CD4-positive, alpha-beta T cell treated with Interleukin-6 at 100 ng/mL for 8 hours (primary cell): Measurements from ENCODE around the gene PLCH2.

Experiments
- DNase-seq: peaks from one replicate; pipeline ENCODE4 v3.0.0-alpha.2; 2020; ENCODE audit warnings: mixed read lengths, low spot score

The PLCH2 gene

GRCh38 chr1:2477791-2478499 lies 1.9 kb downstream of the PLCH2 start:
- DNase-seq: no peak

GRCh38 chr1:2479186-2479585 lies 3.1 kb downstream of the PLCH2 start:
- no peak for DNase-seq

GRCh38 chr1:2479618-2480017 lies 3.5 kb downstream of the PLCH2 start:
- no peak for DNase-seq

GRCh38 chr1:2480236-2480985 lies 4.3 kb downstream of the PLCH2 start:
- no peak for DNase-seq

- no peak for DNase-seq
These were observed 4.9 kb downstream of the PLCH2 start for GRCh38 chr1:2480986-2481364.

- DNase-seq: no peak
These were observed 5.8 kb downstream of the PLCH2 start for GRCh38 chr1:2481885-2482284.

- DNase-seq: no peak
These were observed 6.5 kb downstream of the PLCH2 start for GRCh38 chr1:2482588-2482987.

- DNase-seq: no peak
These were observed 6.9 kb downstream of the PLCH2 start for GRCh38 chr1:2483026-2483425.

GRCh38 chr1:2483970-2484369 lies 7.9 kb downstream of the PLCH2 start:
- no peak for DNase-seq

GRCh38 chr1:2486041-2486440 lies 10.0 kb downstream of the PLCH2 start:
- DNase-seq: no peak

GRCh38 chr1:2486558-2486957 lies 10.5 kb downstream of the PLCH2 start:
- no peak for DNase-seq

- DNase-seq: no peak
These were observed 12.6 kb downstream of the PLCH2 start for GRCh38 chr1:2488688-2489087.

- no peak for DNase-seq
These were observed 13.5 kb downstream of the PLCH2 start for GRCh38 chr1:2489615-2490014.

- no peak for DNase-seq
These were observed 16.0 kb downstream of the PLCH2 start for GRCh38 chr1:2492091-2492490.

GRCh38 chr1:2493218-2493617 lies 17.1 kb downstream of the PLCH2 start:
- no peak for DNase-seq

- no peak for DNase-seq
These were observed 17.7 kb downstream of the PLCH2 start for GRCh38 chr1:2493691-2494322.

- no peak for DNase-seq
These were observed 18.2 kb downstream of the PLCH2 start for GRCh38 chr1:2494323-2494693.

- no peak for DNase-seq
These were observed 18.9 kb downstream of the PLCH2 start for GRCh38 chr1:2495026-2495425.

- DNase-seq: no peak
These were observed 19.5 kb downstream of the PLCH2 start for GRCh38 chr1:2495546-2495945.

- DNase-seq: no peak
These were observed 20.1 kb downstream of the PLCH2 start for GRCh38 chr1:2496087-2496622.

GRCh38 chr1:2496746-2497145 lies 20.7 kb downstream of the PLCH2 start:
- DNase-seq: no peak

GRCh38 chr1:2497891-2498290 lies 21.8 kb downstream of the PLCH2 start:
- no peak for DNase-seq

- no peak for DNase-seq
These were observed 22.6 kb downstream of the PLCH2 start for GRCh38 chr1:2498648-2499047.
